ENCODE data around the gene AKTIP.

AKTIP gene

GRCh38 chr16:53492503-53492902 lies 10.5 kb downstream of the AKTIP start:
- TF ChIP-seq, protein P1, sequence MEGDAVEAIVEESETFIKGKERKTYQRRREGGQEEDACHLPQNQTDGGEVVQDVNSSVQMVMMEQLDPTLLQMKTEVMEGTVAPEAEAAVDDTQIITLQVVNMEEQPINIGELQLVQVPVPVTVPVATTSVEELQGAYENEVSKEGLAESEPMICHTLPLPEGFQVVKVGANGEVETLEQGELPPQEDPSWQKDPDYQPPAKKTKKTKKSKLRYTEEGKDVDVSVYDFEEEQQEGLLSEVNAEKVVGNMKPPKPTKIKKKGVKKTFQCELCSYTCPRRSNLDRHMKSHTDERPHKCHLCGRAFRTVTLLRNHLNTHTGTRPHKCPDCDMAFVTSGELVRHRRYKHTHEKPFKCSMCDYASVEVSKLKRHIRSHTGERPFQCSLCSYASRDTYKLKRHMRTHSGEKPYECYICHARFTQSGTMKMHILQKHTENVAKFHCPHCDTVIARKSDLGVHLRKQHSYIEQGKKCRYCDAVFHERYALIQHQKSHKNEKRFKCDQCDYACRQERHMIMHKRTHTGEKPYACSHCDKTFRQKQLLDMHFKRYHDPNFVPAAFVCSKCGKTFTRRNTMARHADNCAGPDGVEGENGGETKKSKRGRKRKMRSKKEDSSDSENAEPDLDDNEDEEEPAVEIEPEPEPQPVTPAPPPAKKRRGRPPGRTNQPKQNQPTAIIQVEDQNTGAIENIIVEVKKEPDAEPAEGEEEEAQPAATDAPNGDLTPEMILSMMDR (IDR thresholded peaks at IDR 0.05; ENCODE audit: insufficient read depth, missing control alignments) = no peak
- FAIRE-seq (no peak), DNase-seq (ENCODE audit: insufficient read length, low spot score) (no peak)

GRCh38 chr16:53489755-53490154 lies 13.3 kb downstream of the AKTIP start:
- no peak for FAIRE-seq

DNA sequence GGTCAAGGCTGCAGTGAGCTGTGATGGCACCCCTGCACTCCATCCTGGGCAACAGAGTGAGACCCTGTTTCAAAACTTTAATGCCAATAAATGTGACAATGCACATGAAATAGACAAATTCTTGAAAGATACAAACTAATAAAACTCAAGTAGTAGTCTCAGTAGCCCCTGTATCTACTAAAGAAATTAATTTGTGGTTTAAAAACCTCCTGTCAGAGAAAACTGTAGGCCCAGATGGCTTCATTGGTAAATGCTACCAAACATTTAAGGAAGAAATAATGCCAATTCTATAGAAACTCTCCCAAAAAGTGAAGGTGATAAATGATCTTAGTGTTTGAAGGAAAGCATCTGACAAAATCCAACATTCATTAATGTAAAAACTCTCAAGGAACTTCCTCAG lies 16.8 kb downstream of the AKTIP start:
- TF ChIP-seq, protein P1 (IDR thresholded peaks at IDR 0.05; ENCODE audit: insufficient read depth, missing control alignments) = no peak
- no peak for DNase-seq (ENCODE audit: insufficient read length, low spot score)
- no peak for FAIRE-seq

More at GRCh38 chr16:53489755-53490154, 13.3 kb downstream of the AKTIP start:
- no peak for DNase-seq (ENCODE audit: insufficient read length, low spot score)
- TF ChIP-seq, protein P1 (IDR thresholded peaks at IDR 0.05; ENCODE audit: insufficient read depth, missing control alignments) = no peak

DNA sequence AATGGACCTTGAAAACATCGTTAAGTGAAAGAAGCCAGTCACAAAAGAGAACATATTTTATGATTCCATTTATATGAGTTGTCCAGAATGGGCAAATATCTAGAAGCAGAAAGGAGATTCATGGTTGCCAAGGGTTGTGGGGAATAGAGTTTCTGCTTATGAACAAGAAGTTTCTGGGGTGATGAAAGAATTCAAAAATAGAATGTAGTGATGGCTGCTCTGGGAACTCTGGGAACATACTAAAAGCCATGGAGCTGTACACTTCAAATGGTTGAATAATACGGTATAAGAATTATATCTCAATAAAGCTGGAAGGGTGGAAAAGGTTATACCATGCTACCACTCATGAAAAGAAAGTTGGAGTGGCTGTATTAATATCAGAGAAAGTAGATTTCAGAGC lies 18.5 kb downstream of the AKTIP start:
- TF ChIP-seq, protein P1 (IDR thresholded peaks at IDR 0.05; ENCODE audit: insufficient read depth, missing control alignments) = no peak
- FAIRE-seq (no peak), DNase-seq (ENCODE audit: insufficient read length, low spot score) (no peak)

DNA sequence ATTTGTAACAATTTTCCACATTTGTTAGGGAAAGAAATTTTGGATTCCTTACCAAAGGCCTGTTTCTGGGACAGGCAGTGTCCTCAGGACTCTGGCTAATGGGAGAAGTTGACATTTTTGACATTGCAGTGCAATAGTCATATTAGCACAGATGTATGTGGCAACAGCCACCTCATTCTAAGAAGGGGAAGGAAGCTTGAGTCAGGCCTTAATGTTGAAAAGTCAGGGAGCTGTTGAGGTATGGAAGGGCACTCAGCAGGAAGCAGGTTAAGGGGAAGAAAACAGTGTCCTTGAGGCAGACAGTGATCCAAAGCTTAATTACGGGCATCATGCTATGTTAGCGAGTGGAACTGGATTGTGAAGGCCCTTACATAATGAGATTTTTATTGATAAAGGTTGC lies 20.9 kb downstream of the AKTIP start:
- no peak for DNase-seq (ENCODE audit: insufficient read length, low spot score)
- TF ChIP-seq, protein P1 (IDR thresholded peaks at IDR 0.05; ENCODE audit: insufficient read depth, missing control alignments) = no peak
- no peak for FAIRE-seq

- DNase-seq (ENCODE audit: insufficient read length, low spot score) (no peak), FAIRE-seq (no peak)
- TF ChIP-seq, protein P1 (IDR thresholded peaks at IDR 0.05; ENCODE audit: insufficient read depth, missing control alignments) = no peak
Measured at GRCh38 chr16:53480394-53480793, 22.6 kb downstream of the AKTIP start.

GRCh38 chr16:53478965-53479364 lies 24.0 kb downstream of the AKTIP start:
- TF ChIP-seq, protein P1 (IDR thresholded peaks at IDR 0.05; ENCODE audit: insufficient read depth, missing control alignments) = no peak
- FAIRE-seq (no peak), DNase-seq (ENCODE audit: insufficient read length, low spot score) (no peak)

All from D721Med (cell line).